ACC112 (cell line): ENCODE results near the gene GPX4.

Experiments used
- H2AFZ ChIP-seq: fragments of 200-600 bp; sonication (generic); one replicate; pipeline ENCODE4 v1.6.0; 2017; ENCODE audit warnings: antibody characterized with exemption, low read length; ENCODE audit not compliant: unreplicated experiment
- H3K27ac ChIP-seq: fragments of 200-600 bp; sonication (generic); 2 replicates; pipeline ENCODE4 v1.5.1; 2014; ENCODE audit warnings: low read depth, mild to moderate bottlenecking, antibody characterized with exemption, low read length, moderate library complexity
- H3K27me3 ChIP-seq: fragments of 200-600 bp; sonication (generic); 2 replicates; pipeline ENCODE4 v1.6.1; 2014; ENCODE audit warnings: mild to moderate bottlenecking, antibody characterized with exemption, low read length, moderate library complexity, mixed read lengths; ENCODE audit not compliant: insufficient read depth
- H3K36me3 ChIP-seq: fragments of 200-600 bp; sonication (generic); 2 replicates; pipeline ENCODE4 v1.6.1; 2016; ENCODE audit warnings: mild to moderate bottlenecking, antibody characterized with exemption, low read length, moderate library complexity, mixed read lengths; ENCODE audit not compliant: insufficient read depth
- H3K4me1 ChIP-seq: fragments of 200-600 bp; sonication (generic); one replicate; pipeline ENCODE4 v1.6.1; 2016; ENCODE audit warnings: low read length, mixed read lengths; ENCODE audit not compliant: insufficient read depth, unreplicated experiment, control insufficient read depth
- H3K4me3 ChIP-seq: fragments of 200-600 bp; sonication (generic); 2 replicates; pipeline ENCODE4 v1.5.1; 2014; ENCODE audit warnings: mild to moderate bottlenecking, low read depth, low read length
- H3K79me2 ChIP-seq: fragments of 200-600 bp; sonication (generic); one replicate; pipeline ENCODE4 v1.6.0; 2016; ENCODE audit warnings: low read length; ENCODE audit not compliant: control insufficient read depth, unreplicated experiment, insufficient read depth

GPX4 gene

DNA sequence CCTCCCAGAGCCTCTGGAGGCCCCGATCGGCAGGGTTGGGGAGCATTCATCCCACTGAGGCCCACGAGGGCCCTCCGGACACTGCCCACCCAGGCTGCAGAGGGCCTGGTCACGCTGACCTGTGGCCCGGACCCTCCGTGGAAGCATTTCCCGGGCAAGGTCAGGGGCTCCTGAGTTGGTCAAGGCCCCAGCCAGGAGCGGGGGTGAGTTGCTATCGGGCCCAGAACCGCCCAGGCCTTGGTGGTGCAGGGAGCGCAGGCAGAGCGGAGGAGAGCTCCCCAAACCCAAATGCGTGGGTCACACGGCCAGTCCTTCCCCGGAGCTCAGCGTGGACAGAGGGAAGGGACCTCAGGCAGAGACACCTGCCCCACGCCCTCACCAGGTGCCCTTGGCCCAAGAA lies 25.7 kb downstream of the GPX4 start:
- H3K27me3 ChIP-seq, result no peaks in the 10 kb centered on the region
- H3K36me3 ChIP-seq, result peaks cover 16% of the 10 kb centered on the region; the same call in 1 of the 2 replicates
- H3K4me3 ChIP-seq, result 0 out of 2 replicates have a peak overlapping the region, but pooled peaks have one; percentile 75
- H3K4me1 ChIP-seq, result peaks cover 30% of the 10 kb centered on the region
- peaks cover 72% of the 10 kb centered on the region for H3K79me2 ChIP-seq
- H2AFZ ChIP-seq, result no peak overlapping the region
- H3K27ac ChIP-seq, result no peak overlapping the region

DNA sequence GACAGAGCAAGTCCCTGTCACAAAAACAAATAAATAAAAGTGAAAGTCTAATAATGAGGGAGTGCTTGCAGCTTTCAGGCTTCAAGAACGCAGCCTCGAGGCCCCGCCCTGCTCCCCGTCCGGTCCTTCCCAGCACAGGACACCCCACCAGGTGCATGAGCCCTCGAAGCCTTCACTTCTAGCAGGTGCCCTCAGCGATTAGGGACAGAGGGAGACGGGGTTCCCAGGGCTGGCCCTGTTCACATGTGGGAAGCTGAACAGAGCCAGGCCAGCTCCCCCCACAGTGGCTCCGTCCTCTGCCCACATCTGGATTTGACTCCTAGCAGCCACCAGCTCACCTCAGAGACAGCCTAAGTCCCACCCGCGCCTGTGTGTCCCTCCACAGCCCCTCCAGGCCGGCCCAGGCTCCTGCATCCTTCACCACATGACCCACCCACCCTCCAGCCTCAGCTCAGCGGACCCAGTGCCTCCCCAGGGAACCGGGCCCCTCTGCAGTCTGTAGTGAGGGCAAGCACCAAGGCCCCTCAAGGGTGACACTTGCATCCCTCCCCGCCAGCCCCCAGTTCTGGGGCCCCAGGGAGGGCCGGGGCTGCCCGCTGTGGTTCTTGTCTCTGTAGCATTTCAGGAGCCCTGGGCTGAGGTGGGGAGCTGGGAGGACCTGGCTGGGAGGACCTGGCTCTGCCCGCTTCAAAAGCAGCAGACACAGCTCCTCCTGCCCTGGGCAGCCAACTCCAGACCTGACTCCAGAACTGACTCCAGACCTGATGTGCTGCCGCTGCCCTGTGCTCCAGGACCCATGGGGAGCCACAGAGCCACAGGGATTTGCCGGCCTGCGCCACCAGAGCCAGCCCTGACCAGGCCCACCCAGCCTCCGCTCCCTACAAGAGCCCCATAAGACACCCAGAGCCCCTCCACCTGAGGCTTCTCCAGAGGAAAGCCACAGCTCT lies 27.2 kb downstream of the GPX4 start:
- peaks cover 25% of the 10 kb centered on the region for H3K4me1 ChIP-seq
- peaks cover 16% of the 10 kb centered on the region; the same call in 1 of the 2 replicates for H3K36me3 ChIP-seq
- H3K4me3 ChIP-seq, result peak overlapping the region; percentile 75
- peaks cover 63% of the 10 kb centered on the region for H3K79me2 ChIP-seq
- H3K27me3 ChIP-seq, result no peaks in the 10 kb centered on the region
- peak overlapping the region; percentile 74 for H3K27ac ChIP-seq
- no peak overlapping the region for H2AFZ ChIP-seq

DNA sequence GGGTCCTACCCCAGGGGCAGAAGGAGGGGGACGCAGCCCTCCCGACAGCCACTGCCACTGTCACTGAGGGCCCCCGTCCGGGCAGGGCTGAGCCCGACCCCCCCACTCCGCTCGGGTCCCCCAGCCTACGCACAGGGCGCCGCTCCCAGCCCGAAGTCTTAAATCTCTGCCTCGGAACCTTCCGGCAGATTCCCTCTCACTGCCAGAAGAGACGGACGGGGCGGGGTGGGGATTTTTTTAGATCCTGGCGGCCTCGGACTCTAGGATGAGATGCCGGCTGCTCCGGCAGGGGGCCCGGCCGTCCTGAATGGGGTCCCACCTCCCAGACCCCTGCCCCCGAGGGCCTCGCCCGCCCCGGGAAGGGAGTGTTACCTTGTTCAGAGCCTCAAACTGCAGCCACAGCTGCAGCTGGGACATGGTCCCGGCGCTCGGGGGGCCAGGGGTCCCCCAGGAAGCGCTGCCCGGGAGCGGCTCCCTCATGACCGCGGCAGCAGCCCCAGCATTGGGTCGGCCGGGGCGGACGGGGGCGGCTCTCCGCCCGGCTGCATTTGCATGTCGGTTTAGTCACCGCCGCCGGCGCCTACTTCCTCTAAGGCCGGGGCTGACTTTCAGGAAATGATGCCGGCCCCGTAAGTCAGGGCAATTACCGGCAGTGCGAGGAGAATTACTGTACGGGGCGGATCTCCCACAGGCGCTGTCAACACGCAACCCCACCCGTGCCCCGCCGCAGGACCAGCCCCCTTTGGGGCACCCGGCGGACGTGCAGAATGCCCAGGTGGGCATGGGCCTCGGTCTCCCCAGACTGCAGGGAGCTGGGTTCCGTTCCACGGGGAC lies 28.1 kb downstream of the GPX4 start:
- Histone ChIP-seq H3K36me3 (peaks cover 16% of the 10 kb centered on the region; the same call in 1 of the 2 replicates), H3K4me3 (peak overlapping the region; percentile 75), H3K27ac (peak overlapping the region; percentile 74), H2AFZ (no peak overlapping the region), H3K4me1 (peaks cover 18% of the 10 kb centered on the region), H3K79me2 (peaks cover 57% of the 10 kb centered on the region), H3K27me3 (no peaks in the 10 kb centered on the region)

DNA sequence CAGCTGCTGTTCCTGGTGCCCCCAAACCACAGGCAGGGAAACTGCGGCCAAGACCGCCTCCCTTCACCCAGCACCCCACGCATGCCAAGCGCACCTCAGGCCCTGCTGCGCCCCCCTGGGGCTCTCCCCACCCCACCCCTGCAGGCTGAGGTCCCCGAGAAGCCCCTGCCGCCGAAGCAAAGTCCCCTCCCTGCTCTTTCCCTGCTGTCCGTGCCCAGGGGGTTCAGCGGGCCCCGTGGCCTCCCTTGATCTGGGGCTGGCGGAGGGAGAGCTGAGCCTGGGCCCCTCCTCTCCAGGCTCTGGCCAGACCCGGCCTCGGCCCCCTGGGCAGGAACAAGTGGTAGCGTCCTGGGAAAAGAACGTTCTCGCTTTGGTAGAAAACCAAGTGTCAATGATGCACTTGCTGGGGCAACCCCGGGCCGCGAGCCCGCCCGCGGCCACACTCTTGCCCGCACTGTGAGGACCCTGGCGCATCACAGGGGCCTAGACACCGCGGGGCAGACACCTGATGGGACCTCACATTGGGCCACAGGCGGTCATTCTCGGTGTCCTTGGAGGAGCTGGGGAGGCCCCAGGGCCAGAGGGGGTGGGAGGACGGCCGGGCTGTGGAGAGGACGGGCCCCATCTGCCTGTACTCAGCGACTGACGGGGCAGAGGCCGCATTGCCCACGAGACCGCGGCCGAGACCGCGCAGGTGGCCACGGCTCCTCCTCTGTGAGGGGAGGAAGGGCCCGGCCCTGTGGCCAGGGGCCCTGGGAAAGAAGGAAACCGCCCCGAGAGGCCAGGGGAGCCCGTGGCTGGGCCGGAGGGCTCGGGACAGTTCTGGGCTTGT lies 29.0 kb downstream of the GPX4 start:
- Histone ChIP-seq H3K79me2 (peaks cover 50% of the 10 kb centered on the region), H3K27me3 (no peaks in the 10 kb centered on the region), H2AFZ (no peak overlapping the region), H3K36me3 (peaks cover 16% of the 10 kb centered on the region; the same call in 1 of the 2 replicates), H3K4me1 (peaks cover 12% of the 10 kb centered on the region), H3K4me3 (peak overlapping the region; percentile 75), H3K27ac (peak overlapping the region; percentile 74)

DNA sequence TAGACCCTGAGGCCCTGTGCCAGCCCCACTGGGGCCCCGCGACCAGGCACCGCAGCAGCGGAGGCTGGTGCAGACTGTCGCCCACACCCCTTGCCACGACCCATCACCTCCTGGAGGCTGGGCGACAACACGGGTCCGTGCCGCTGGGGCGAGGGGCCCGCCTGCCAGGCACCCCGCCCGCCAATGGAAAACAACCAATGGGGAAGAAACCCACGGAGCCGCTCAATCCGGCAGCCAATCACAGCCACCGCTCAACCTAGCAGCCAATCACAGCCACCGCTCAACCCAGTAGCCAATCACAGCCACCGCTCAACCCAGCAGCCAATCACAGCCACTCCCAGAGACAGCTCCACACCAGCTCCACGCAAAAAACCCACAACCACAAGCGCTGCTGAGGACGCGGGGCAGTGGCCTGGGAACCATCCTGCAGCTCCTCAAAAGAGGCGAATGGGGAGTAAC lies 29.7 kb downstream of the GPX4 start:
- H3K27me3 ChIP-seq, result no peaks in the 10 kb centered on the region
- H3K79me2 ChIP-seq, result peaks cover 44% of the 10 kb centered on the region
- no peak overlapping the region for H3K4me3 ChIP-seq
- peak overlapping the region; percentile 74; the same call in 1 of the 2 replicates for H3K27ac ChIP-seq
- H3K36me3 ChIP-seq, result peaks cover 16% of the 10 kb centered on the region; the same call in 1 of the 2 replicates
- H3K4me1 ChIP-seq, result peaks cover 8% of the 10 kb centered on the region
- no peak overlapping the region for H2AFZ ChIP-seq

- peaks cover 35% of the 10 kb centered on the region for H3K79me2 ChIP-seq
- no peak overlapping the region for H3K4me3 ChIP-seq
- H3K27me3 ChIP-seq, result no peaks in the 10 kb centered on the region
- no peak overlapping the region for H3K27ac ChIP-seq
- H3K4me1 ChIP-seq, result peaks cover 8% of the 10 kb centered on the region
- no peak overlapping the region for H2AFZ ChIP-seq
- H3K36me3 ChIP-seq, result peaks cover 16% of the 10 kb centered on the region; the same call in 1 of the 2 replicates
Observed at GRCh38 chr19:1134431-1134830, 30.6 kb downstream of the GPX4 start.

GRCh38 chr19:1135454-1135853 lies 31.7 kb downstream of the GPX4 start:
- Histone ChIP-seq H3K79me2 (peaks cover 25% of the 10 kb centered on the region), H3K36me3 (peaks cover 12% of the 10 kb centered on the region; the same call in 1 of the 2 replicates), H3K27ac (no peak overlapping the region)

GRCh38 chr19:1136201-1136600 lies 32.4 kb downstream of the GPX4 start:
- H2AFZ ChIP-seq, result no peak overlapping the region
- no peak overlapping the region for H3K27ac ChIP-seq
- peaks cover 8% of the 10 kb centered on the region for H3K4me1 ChIP-seq
- H3K36me3 ChIP-seq, result peaks cover 12% of the 10 kb centered on the region; the same call in 1 of the 2 replicates
- H3K4me3 ChIP-seq, result no peak overlapping the region
- H3K27me3 ChIP-seq, result no peaks in the 10 kb centered on the region
- peaks cover 18% of the 10 kb centered on the region for H3K79me2 ChIP-seq

More at GRCh38 chr19:1135454-1135853, 31.7 kb downstream of the GPX4 start:
- H2AFZ ChIP-seq, result no peak overlapping the region
- no peaks in the 10 kb centered on the region for H3K27me3 ChIP-seq
- no peak overlapping the region for H3K4me3 ChIP-seq
- H3K4me1 ChIP-seq, result peaks cover 8% of the 10 kb centered on the region

DNA sequence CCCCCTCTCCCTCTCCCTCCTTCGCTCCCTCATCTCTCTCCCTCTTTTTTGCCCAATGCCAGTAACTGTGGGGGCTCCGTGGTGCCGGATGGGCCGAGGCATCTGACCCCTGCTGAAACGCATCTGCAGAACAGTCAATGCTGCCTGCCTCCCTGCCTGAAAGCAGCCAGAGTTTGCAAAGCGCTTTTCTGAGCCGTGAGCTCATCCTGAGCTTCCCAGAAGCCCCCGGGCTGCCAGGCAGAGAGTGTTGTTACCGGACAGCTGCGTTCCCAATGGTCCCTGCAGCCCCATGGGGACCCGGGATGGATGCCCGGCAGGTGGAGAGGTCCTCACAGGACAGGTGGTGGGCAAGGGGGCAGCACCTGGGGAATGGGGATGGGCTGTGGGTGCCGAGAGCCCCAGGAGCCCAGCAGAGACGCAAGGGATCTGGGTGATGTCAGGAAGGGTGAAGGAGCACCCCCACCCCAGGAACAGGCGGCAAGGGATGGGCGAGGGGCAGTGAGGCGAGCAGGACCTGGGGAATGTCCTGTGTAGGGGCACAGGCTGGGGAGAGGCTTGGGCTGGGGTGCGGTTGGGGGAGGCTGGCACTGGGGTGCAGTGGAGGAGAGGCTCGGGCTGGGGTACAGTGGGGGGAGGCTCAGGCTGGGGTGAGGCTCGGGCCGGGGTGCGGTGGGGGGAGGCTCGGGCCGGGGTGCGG lies 33.0 kb downstream of the GPX4 start:
- Histone ChIP-seq H3K4me3 (no peak overlapping the region), H2AFZ (no peak overlapping the region), H3K79me2 (peaks cover 12% of the 10 kb centered on the region), H3K36me3 (peaks cover 12% of the 10 kb centered on the region; the same call in 1 of the 2 replicates), H3K27me3 (no peaks in the 10 kb centered on the region), H3K27ac (no peak overlapping the region), H3K4me1 (peaks cover 8% of the 10 kb centered on the region)
